ACHN (cell line): Measurements from ENCODE around the gene MVB12B.
A peak's percentile ranks its signal among the peaks of the same experiment; 100 is the strongest.

Experiments used
- DNase-seq: peaks from one replicate; pipeline ENCODE4 v3.0.0-alpha.2; 2015
- in situ Hi-C: cut with HindIII; loops from 2 replicates; pipeline ENCODE4 v1.10.0; 2017; ENCODE audit warnings: low sequenced_read_pairs, low pct_ligation_motif_present, low pct_unique_long_range_greater_than_20kb

MVB12B gene

DNA sequence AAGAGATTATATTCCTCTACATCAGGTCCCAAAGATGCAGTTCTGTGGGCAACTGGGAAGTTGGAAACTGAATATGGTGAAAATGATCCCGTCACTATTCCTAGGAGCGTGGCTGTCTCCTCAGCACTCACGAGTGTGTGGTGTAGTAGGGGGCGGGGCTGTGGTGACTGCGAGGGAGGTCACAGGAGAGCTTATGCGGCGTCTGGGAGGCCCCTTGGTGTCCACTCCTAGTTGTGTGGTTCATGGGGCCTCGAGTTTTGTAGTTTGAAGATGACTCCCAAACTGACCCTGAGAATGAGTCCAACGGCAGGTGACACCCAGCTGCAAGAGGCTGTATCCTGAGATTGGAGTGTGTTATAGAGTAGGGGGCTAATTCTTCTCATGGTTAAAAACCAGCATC, 68.2 kb downstream of the MVB12B start:
- in situ Hi-C loops = no loop called here
- DNase-seq = no peak

DNA sequence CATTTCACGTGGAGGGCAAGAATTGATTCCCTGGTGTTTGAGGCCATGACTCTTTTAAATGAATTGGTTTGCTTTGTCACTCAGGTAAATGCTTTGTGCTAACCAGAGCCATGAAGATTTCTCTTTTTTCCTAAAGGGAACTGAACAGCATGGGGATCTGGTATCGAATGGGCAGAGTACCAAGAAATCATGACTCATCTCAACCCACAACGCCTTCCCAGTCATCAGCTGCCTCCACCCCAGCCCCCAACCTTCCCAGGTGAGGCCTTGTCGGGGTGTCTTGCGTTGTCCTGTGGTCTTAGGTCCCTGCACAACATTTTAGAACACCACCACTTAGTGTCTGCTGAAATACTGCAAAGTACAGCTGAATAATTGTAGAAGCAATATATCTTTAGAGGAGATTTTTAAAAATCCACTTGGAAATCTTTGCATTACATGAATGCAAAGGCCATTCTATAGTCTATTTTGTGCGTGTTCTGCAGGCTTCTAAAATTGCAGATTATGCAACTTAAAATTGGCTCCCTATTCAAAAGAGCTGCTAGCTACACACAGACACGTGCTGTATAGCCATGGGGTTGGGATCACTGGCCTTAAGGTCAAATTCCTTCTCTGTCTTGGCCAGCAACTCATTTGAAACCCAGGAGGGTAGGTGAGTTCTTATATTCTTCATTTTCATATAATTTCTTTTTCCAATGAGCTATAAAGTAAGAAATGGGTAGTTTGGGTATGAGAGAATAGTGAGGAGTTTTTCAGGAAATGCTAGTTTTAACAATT, 69.0 kb downstream of the MVB12B start:
- in situ Hi-C loops = no loop called here
- DNase-seq = peak; percentile 39

DNA sequence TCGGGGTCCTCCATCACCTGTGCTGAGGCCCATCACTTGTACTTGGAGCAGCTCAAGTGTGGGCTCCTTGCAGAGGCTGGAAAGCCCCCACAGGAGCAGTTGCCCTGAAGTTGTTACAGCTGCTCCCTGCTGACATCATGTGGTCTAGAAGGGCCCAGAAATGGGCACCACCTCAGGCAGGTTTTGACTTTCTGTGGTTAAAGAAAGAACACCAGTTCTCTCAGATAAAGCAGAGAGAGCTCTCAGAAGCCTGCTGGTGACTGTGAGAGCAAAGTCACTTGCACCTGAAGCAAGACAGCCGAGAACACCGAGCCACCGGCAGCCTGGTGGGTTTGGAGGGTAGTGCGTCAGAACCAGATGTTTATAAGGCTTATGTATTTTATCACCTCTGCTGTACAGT, 70.4 kb downstream of the MVB12B start:
- no peak for DNase-seq
- in situ Hi-C loops = no loop called here

DNA sequence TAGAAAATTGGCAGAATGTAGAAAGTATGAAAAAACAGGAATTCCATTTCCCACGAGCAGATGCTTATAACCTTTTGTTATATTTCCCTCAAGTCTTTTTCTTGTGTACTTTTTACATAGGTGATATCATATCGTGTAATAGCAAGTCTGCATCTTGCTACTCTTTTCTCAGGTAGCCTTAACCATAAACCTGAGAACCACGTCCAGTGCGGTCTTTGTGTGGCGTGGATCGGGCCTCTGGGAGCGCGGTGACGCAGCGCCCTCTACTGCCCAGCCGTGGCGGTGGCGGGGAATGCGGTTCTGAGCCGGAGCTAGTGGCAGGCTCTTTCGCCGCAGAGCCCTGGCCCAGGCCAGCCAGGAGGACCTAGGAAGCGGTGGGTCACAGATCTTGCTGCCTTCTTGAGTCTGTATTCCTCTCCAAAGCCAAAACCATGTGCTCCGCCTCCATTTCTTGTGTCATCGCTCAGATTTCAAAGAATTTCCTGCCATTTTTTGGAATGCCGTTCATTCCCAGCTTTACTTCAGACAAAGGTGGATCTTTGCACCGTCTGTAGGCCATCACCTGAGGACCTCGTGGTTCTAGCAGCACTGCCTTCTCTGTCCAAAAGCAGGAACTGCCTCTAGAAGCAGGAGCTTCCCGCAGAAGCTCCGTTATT, 71.9 kb downstream of the MVB12B start:
- in situ Hi-C loops = no loop called here
- DNase-seq = peak; percentile 10

GRCh38 chr9:126399251-126399650, 72.6 kb downstream of the MVB12B start:
- DNase-seq = no peak
- in situ Hi-C loops = no loop called here

DNA sequence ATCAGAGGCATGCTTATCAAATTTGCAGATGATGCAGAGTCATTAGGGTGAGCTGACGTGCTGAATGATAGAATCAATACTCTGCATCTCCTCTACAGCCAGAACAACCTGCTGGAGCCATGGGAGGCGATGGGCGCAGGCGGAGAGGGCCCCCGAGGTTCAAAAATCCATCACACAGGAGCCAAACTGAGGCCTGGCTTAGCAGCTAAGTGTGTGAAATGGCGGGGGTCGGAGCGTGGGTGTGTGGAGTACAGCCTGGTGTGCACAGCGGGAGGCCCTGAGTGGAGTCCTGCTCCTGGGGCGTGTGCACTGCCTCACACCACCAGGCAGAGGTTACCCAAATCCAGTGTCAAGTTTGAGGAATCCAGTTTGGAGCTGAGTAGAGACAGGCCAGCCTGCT, 73.2 kb downstream of the MVB12B start:
- no peak for DNase-seq
- in situ Hi-C loops = no loop called here

DNA sequence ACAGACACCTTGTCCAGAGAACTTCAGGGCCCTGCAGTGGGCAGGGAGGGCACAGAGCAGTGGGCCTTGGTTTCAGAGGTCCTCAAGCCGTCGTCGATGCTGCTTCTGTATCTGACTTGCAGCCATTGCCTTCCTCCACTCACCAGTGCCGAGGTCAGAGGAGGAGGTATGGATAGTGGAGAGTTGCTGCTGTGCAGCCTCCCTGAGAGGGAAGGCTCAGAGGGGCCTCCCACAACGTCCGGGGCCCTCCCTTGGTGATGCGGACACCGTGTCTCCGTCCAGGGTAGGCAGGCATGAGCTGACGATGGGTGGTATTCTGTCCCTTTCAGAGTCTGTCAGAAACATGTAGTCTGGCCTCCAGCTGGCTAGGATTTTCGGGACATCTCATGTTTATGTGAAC, 73.9 kb downstream of the MVB12B start:
- DNase-seq = no peak
- in situ Hi-C loops = no loop called here

- in situ Hi-C loops = no loop called here
- DNase-seq = no peak
Measured at GRCh38 chr9:126401107-126401506, 74.5 kb downstream of the MVB12B start.

DNA sequence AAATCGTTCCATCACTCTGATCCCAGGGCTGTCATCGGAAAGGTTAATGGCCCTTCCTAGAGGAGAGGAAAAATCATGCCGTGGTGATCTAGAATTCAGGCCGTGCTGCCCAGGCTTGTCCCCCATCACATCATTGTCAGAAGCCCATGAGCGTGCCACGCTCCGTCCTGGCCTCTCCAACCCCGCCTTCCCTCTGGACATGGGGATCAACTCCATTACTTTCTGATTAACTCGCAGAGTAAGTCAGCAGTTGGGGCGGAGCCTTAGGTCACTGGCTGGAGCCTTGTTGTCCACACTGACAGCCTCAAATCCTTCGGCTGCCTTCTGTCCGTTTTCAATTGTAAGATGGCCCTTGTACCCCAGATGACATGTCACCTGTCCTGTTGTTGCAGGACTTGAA, 75.0 kb downstream of the MVB12B start:
- in situ Hi-C loops = no loop called here
- DNase-seq = no peak

DNA sequence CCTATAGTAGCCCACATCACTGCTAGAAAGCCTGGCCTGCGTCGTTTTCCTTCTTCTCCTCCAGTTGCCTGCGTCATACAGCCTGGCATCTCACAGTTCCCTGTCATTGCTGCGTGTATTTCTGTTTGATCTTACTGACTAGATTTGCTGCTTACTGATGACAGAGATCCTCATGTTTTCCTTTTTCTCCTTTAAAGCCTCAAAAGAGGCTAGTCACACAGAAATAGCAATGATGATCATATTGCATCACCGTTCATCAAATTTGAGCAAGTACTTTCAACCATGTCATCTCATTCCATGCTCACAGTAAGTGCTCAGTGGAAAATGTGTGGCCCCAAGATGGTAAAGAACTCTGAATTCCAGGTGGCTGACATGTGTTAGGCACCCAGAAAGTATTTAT, 76.8 kb downstream of the MVB12B start:
- no peak for DNase-seq
- in situ Hi-C loops = no loop called here

- in situ Hi-C loops = no loop called here
- DNase-seq = no peak
Measured at GRCh38 chr9:126404459-126404858, 77.8 kb downstream of the MVB12B start.

GRCh38 chr9:126406075-126406667, 79.5 kb downstream of the MVB12B start:
- in situ Hi-C loops = no loop called here
- no peak for DNase-seq

GRCh38 chr9:126407114-126407870, 80.7 kb downstream of the MVB12B start:
- in situ Hi-C loops = no loop called here
- no peak for DNase-seq

DNA sequence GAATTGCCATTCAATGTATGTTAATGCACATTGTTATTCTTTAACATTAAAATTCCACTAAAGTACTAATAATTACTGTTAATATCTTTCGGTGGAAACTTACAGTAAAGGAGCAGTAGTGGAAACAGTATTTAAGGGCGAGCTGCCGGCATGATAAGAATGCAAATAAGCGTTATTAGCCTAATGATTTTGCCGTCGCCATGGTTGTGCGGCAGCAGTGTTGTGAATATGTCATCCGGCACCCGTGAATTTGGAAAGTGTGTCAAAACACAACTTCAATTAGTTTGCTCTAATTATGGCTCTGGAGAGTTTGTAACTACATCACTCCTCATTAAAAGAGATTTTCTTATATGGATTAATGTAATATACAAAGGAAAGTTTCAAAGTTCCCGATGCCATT, 81.4 kb downstream of the MVB12B start:
- DNase-seq = no peak
- in situ Hi-C loops = no loop called here

DNA sequence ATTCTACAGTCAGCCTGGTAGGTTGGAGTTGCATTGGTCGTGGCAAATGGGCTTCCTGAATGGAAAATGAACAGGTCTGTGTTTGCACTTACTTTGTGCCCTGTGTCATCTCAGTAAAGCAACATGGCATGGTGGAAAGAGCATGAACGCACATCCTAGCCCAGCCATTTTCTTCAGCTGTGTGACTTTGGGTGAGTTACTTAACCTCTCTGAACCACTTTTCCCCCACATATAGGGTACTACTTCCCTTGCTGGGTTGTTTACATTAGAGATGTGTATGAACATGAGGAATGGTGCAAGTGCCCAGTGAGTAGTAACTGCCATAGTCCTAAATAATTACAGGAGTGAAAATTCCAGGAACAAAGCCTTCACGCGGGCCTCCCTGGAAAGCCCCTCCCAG, 83.6 kb downstream of the MVB12B start:
- in situ Hi-C loops = no loop called here
- no peak for DNase-seq

- DNase-seq = no peak
- in situ Hi-C loops = no loop called here
Measured at GRCh38 chr9:126411225-126411947, 84.8 kb downstream of the MVB12B start.

- in situ Hi-C loops = no loop called here
Measured at GRCh38 chr9:126411948-126412284, 85.3 kb downstream of the MVB12B start.

DNA sequence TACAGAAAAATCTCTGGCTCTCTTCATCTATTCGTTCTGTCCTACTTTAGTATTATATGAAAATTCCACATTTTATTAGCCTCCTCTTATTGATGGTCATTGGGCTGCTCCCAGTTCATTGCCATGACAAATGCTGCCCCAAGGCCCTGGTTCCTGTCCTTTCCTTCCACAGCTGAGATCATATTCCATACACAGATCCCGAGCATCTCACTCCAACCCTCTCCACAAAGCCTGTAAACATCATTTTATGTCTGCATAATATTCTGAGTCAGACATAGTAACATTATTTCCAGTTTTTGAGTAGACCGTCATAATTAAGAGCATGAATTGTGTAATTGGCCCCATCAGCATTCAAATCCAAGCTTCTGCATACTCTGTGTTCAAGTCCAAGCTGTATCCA, 86.3 kb downstream of the MVB12B start:
- no peak for DNase-seq
- in situ Hi-C loops = no loop called here

More at GRCh38 chr9:126411948-126412284, 85.3 kb downstream of the MVB12B start:
- no peak for DNase-seq
